ENCODE results near the gene MUC12. TPM values are rescaled to one million over a fixed set of nuclear protein-coding genes. Genes with fewer than 3 reads are reported as not detected.

MUC12 gene
- total and polyA plus RNA-seq, 2 of the 4 experiments (the other 2 are of a cell fraction): 4.0 TPM; not detected in 1

DNA sequence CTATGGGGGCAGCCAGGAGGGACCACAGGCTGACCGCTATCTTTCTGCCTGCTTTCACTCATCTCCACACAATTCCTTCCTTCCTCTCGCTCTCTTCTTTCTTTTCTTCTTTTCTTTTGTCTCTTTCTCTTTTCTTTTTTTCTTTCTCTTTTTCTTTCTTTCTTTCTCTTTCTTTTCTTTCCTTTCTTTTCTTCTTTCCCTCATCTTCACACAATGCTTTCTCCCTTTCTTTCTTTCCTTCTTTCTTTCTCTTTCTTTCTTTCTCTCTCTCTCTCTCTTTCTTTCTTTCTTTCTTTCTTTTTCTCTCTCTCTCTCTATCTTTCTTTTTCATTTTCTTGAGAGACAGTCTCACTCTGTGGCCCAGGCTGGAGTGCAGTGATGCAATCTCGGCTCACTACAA is 6.8 kb upstream of the MUC12 start:
- Histone ChIP-seq H3K18ac (ENCODE audit: low read depth, low read length) (no peak overlapping the region), H2BK5ac (ENCODE audit: low read depth, low read length, poor library complexity, severe bottlenecking) (no peak overlapping the region), H2BK20ac (ENCODE audit: low read depth, low read length) (no peak overlapping the region), H2AK5ac (ENCODE audit: low read depth, low read length) (no peak overlapping the region), H3K9me1 (ENCODE audit: insufficient read depth, low read length) (no peaks in the 10 kb centered on the region), H4K8ac (ENCODE audit: low read depth in 2 of 2, low read length in 2 of 2) (no peak overlapping the region), H3K36me3 (ENCODE audit: control insufficient read depth, insufficient read depth, low read length) (no peaks in the 10 kb centered on the region), H3K27me3 (ENCODE audit: control insufficient read depth, insufficient read depth, low read length) (peaks cover 63% of the 10 kb centered on the region), H4K20me1 (ENCODE audit: insufficient read depth, low read length) (no peaks in the 10 kb centered on the region), H3K27ac (ENCODE audit: insufficient read depth, low read length) (no peak overlapping the region), H3K9me3 (ENCODE audit: control insufficient read depth, insufficient read depth, low read length) (no peaks in the 10 kb centered on the region; the same call in 1 of the 2 replicates), H2BK15ac (ENCODE audit: low read depth, low read length) (no peak overlapping the region), H4K5ac (ENCODE audit: low read depth, low read length) (no peak overlapping the region), H3K4me3 (ENCODE audit: insufficient read depth, low read depth, low read length) (no peak overlapping the region), H2BK120ac (ENCODE audit: low read depth, low read length) (no peak overlapping the region), H3K56ac (ENCODE audit: extremely low read depth, insufficient read depth, low read length) (no peak overlapping the region), H3K9ac (ENCODE audit: low read depth, low read length) (no peak overlapping the region), H3K14ac (replicated peaks; ENCODE audit: low read depth, low read length) (no peak overlapping the region), H3K4ac (ENCODE audit: low read depth, low read length) (no peak overlapping the region), H3K4me1 (ENCODE audit: control insufficient read depth, insufficient read depth, low read length) (no peaks in the 10 kb centered on the region), H4K91ac (ENCODE audit: insufficient read depth, low read depth, low read length) (no peak overlapping the region), H3K23ac (ENCODE audit: low read depth, low read length) (no peak overlapping the region), H2AFZ (replicated peaks; ENCODE audit: low read length, poor library complexity) (no peak overlapping the region), H3K4me2 (ENCODE audit: low read depth, low read length) (no peak overlapping the region), H2AK9ac (replicated peaks; ENCODE audit: low read depth, low read length, poor library complexity) (no peak overlapping the region), H3K79me1 (ENCODE audit: low read depth in 1 of 2, low read length in 2 of 2) (no peaks in the 10 kb centered on the region)
- ATAC-seq (ENCODE audit: low read depth) (no peak), DNase-seq (no peak)
- intact Hi-C loops (cut with micrococcal nuclease) (no loop called here), dilution Hi-C loops (cut with HindIII; ENCODE audit: low sequenced_read_pairs, unreplicated experiment) (no loop called here), in situ Hi-C loops (cut with MboI; ENCODE audit: low sequenced_read_pairs) (loop anchor here (25.0 kb wide), 1 partner anchor 500 kb away; no protein-coding TSS in a partner anchor)
- no peak for TF ChIP-seq SMC3 (IDR thresholded peaks at IDR 0.05; ENCODE audit: low read depth, low read length)
- no peak for TF ChIP-seq RFX5 (IDR thresholded peaks at IDR 0.05; ENCODE audit: low read depth, low read length)
- TF ChIP-seq, protein P1, sequence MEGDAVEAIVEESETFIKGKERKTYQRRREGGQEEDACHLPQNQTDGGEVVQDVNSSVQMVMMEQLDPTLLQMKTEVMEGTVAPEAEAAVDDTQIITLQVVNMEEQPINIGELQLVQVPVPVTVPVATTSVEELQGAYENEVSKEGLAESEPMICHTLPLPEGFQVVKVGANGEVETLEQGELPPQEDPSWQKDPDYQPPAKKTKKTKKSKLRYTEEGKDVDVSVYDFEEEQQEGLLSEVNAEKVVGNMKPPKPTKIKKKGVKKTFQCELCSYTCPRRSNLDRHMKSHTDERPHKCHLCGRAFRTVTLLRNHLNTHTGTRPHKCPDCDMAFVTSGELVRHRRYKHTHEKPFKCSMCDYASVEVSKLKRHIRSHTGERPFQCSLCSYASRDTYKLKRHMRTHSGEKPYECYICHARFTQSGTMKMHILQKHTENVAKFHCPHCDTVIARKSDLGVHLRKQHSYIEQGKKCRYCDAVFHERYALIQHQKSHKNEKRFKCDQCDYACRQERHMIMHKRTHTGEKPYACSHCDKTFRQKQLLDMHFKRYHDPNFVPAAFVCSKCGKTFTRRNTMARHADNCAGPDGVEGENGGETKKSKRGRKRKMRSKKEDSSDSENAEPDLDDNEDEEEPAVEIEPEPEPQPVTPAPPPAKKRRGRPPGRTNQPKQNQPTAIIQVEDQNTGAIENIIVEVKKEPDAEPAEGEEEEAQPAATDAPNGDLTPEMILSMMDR (conservative IDR thresholded peaks at IDR 0.05; ENCODE audit: low read depth, low read length): no peak
- TF ChIP-seq RCOR1 (IDR thresholded peaks at IDR 0.05; ENCODE audit: insufficient replicate concordance, low read length): no peak
- TF ChIP-seq MXI1 (IDR thresholded peaks at IDR 0.05; ENCODE audit: borderline replicate concordance, low read depth, low read length): no peak
- TF ChIP-seq, protein P2, sequence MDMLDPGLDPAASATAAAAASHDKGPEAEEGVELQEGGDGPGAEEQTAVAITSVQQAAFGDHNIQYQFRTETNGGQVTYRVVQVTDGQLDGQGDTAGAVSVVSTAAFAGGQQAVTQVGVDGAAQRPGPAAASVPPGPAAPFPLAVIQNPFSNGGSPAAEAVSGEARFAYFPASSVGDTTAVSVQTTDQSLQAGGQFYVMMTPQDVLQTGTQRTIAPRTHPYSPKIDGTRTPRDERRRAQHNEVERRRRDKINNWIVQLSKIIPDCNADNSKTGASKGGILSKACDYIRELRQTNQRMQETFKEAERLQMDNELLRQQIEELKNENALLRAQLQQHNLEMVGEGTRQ (IDR thresholded peaks at IDR 0.05; ENCODE audit: low read depth, low read length): no peak
- TF ChIP-seq FOS (IDR thresholded peaks at IDR 0.05; ENCODE audit: low read depth, low read length): no peak
- no peak for TF ChIP-seq BHLHE40 (IDR thresholded peaks at IDR 0.05; ENCODE audit: low read depth, low read length)
- POLR2A ChIA-PET (ENCODE audit: unreplicated experiment): no interaction called here
- no TSS peak for BruUV-seq (replicated peaks)
- WGBS, 2 experiments (ENCODE audit: extremely low coverage in 2 of 2, insufficient read length in 1 of 2): 80 to 100% methylated on average over 1 of the region's 3 CpGs
- CTCF ChIA-PET: no interaction called here

All from IMR-90 (cell line).